Smooth muscle cell of the coronary artery (primary cell): ENCODE data around the gene SLC26A11. TPM values are rescaled to one million over a fixed set of nuclear protein-coding genes. Genes with fewer than 3 reads are reported as not detected.

ENCODE experiments used
- total RNA-seq: library from RNA; depleted of rRNA; stranded (reverse); fragments of >200 nt; gene quantifications from 2 replicates; pipeline ENCODE4 v1.2.3, GENCODE V29; 2014; ENCODE audit warnings: low replicate concordance

Gene SLC26A11
- 5.9 TPM in 2 replicates for total RNA-seq

DNA sequence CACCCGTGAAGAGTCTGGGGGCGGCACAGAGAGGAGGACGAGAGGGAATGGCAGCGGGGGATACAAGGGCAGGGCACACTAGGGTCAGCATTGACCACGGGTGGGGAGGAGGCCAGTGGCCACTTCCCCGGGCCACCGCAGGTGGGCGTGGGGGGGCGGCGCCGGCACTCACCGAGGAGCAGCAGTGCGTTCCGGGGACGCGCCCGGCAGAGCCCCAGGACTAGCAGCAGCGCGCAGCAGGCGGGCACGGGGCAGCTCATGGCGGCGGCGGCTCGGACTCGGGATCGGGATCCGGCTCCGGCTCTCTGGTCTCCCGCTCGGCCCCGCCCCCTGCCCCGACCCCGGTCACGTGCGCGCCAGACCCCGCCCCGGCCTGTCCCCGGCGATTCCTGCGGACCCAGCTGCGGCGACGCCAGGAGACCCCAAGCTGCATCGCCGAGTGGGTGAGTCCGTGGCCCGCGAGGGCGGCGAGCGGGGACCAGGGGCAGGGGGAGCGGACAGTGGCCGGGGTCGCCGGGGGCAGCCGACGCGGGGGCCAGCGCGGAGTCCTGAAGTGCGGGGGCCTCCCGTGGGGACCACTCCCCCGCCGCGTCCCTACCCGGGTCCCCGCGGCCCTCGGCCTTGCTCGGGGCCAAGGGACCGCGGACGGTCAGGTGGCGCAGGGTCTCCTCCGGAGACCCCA, at the start of gene SLC26A11, which contains the start of gene SGSH:
Gene SLC26A11 (plus strand): TSS at position 374 of the 682 bp plus-strand sequence. CDS start 1,134 bp downstream, outside the sequence.
Gene SGSH (minus strand): TSS at position 280 of the 682 bp plus-strand sequence. CDS start 20 bp downstream, at position 260.

DNA sequence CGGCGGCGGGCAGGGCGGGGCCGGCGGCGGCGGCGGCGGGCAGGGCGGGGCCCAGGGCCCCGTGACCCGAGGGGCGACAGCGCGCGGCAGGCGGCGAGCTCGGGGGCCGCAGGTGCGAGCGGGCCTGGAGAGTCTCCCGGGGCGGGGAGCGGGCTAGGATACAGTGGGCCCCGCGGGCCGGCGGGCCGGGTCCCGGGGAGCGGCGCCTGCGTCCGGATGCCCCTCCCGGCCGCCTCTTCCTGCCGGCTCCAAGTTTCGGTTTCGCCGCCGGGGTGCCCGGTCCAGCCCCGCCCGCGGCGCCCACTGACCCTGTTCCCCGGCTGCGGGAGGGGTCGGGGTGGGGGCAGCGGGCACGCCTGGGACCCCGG, 40.5 kb downstream of the SLC26A11 start, which contains the start of gene RNF213:
Gene RNF213 (plus strand): TSS at position 62 of the 368 bp plus-strand sequence. CDS start 2,830 bp downstream, outside the sequence.

Other genes starting within 250 kb of the SLC26A11 start
- gene TBC1D16, start 184.6 kb upstream of the SLC26A11 start, total RNA-seq: 30.0 and 48.4 TPM in 2 replicates
- gene CCDC40, start 183.8 kb upstream of the SLC26A11 start, total RNA-seq: 1.8 and 4.2 TPM in 2 replicates
- gene GAA, start 118.8 kb upstream of the SLC26A11 start, total RNA-seq: 10.1 and 17.1 TPM in 2 replicates
- 97.9 and 194 TPM in 2 replicates for gene EIF4A3, start 73.3 kb upstream of the SLC26A11 start, total RNA-seq
- gene CARD14, start 50.4 kb upstream of the SLC26A11 start, total RNA-seq: under 0.01 and 0.12 TPM in 2 replicates
- 10.4 and 16.5 TPM in 2 replicates for gene SGSH, start 94 bp upstream of the SLC26A11 start, total RNA-seq
- 64.0 and 251 TPM in 2 replicates for gene RNF213, start 40.4 kb downstream of the SLC26A11 start, total RNA-seq
- 18.4 and 24.3 TPM in 2 replicates for gene ENDOV, start 194.7 kb downstream of the SLC26A11 start, total RNA-seq